ENCODE data around the gene UGT1A10.
"Not testable (repeated sequence)": the region's sequence is repeated elsewhere in the genome, so short reads cannot be mapped to it uniquely, and the experiment has no call there.

UGT1A10 gene

GRCh38 chr2:233698740-233699139 is 62.5 kb downstream of the UGT1A10 start:
- no peak for DNase-seq

GRCh38 chr2:233699424-233700027 is 63.3 kb downstream of the UGT1A10 start:
- DNase-seq: no peak

- no peak for DNase-seq
Measured at GRCh38 chr2:233700028-233700635, 63.9 kb downstream of the UGT1A10 start.

- not testable (repeated sequence) for DNase-seq
Measured at GRCh38 chr2:233700842-233701241, 64.6 kb downstream of the UGT1A10 start.

GRCh38 chr2:233702238-233702637 is 66.0 kb downstream of the UGT1A10 start:
- no peak for DNase-seq

GRCh38 chr2:233705911-233706506 is 69.8 kb downstream of the UGT1A10 start:
- DNase-seq: no peak

- DNase-seq: no peak
Measured at GRCh38 chr2:233706720-233707119, 70.5 kb downstream of the UGT1A10 start.

GRCh38 chr2:233707940-233708644 is 71.8 kb downstream of the UGT1A10 start:
- no peak for DNase-seq

- DNase-seq: no peak
Measured at GRCh38 chr2:233708942-233709341, 72.7 kb downstream of the UGT1A10 start.

GRCh38 chr2:233711312-233712008 is 75.2 kb downstream of the UGT1A10 start:
- peak; percentile 64 for DNase-seq

- DNase-seq: no peak
Measured at GRCh38 chr2:233712611-233713261, 76.5 kb downstream of the UGT1A10 start, which contains the start of gene UGT1A5. UGT1A5 (plus strand) TSS chr2:233712907; CDS start chr2:233712992, 85 bp downstream.

- DNase-seq: no peak
Measured at GRCh38 chr2:233713262-233713615, 77.0 kb downstream of the UGT1A10 start.

- no peak for DNase-seq
Measured at GRCh38 chr2:233714121-233714520, 77.9 kb downstream of the UGT1A10 start.

- DNase-seq: no peak
Measured at GRCh38 chr2:233718552-233718951, 82.3 kb downstream of the UGT1A10 start, which contains the start of gene UGT1A4. UGT1A4 (plus strand) TSS chr2:233718736; CDS start chr2:233718821, 85 bp downstream.

- no peak for DNase-seq
Measured at GRCh38 chr2:233728723-233729301, 92.6 kb downstream of the UGT1A10 start, which contains the start of gene UGT1A3. UGT1A3 (plus strand) TSS chr2:233729042; CDS start chr2:233729127, 85 bp downstream.

GRCh38 chr2:233736868-233737653 is 100.8 kb downstream of the UGT1A10 start:
- DNase-seq: not testable (repeated sequence)

- DNase-seq: no peak
Measured at GRCh38 chr2:233740870-233741269, 104.6 kb downstream of the UGT1A10 start.

GRCh38 chr2:233743464-233744259 is 107.4 kb downstream of the UGT1A10 start:
- no peak for DNase-seq

GRCh38 chr2:233745073-233745755 is 109.0 kb downstream of the UGT1A10 start:
- no peak for DNase-seq

GRCh38 chr2:233745838-233746237 is 109.6 kb downstream of the UGT1A10 start:
- not testable (repeated sequence) for DNase-seq
